GM19099 (cell line): Measurements from ENCODE around the gene TNIP1.

Experiments
- POLR2A ChIP-seq: IDR thresholded peaks from 3 replicates; pipeline ENCODE4 v1.6.1; 2011; ENCODE audit warnings: low read depth; ENCODE audit not compliant: insufficient read length; ENCODE audit errors: extremely low read depth

The TNIP1 gene

GRCh38 chr5:151047814-151048425, 32.9 kb downstream of the TNIP1 start:
- no peak for TF ChIP-seq POLR2A

GRCh38 chr5:151042453-151043093, 38.3 kb downstream of the TNIP1 start:
- no peak for TF ChIP-seq POLR2A

GRCh38 chr5:151041577-151042268, 39.1 kb downstream of the TNIP1 start:
- no peak for TF ChIP-seq POLR2A

GRCh38 chr5:151040211-151040747, 40.6 kb downstream of the TNIP1 start:
- no peak for TF ChIP-seq POLR2A

- TF ChIP-seq POLR2A: no peak
These were observed 41.2 kb downstream of the TNIP1 start for GRCh38 chr5:151039665-151040064.

GRCh38 chr5:151038801-151039238, 42.0 kb downstream of the TNIP1 start:
- TF ChIP-seq POLR2A: no peak

- no peak for TF ChIP-seq POLR2A
These were observed 42.5 kb downstream of the TNIP1 start for GRCh38 chr5:151038412-151038745.

GRCh38 chr5:151037561-151038411, 43.0 kb downstream of the TNIP1 start:
- no peak for TF ChIP-seq POLR2A

GRCh38 chr5:151036556-151036955, 44.3 kb downstream of the TNIP1 start:
- no peak for TF ChIP-seq POLR2A

- no peak for TF ChIP-seq POLR2A
These were observed 46.1 kb downstream of the TNIP1 start for GRCh38 chr5:151034422-151035379.

- TF ChIP-seq POLR2A: no peak
These were observed 47.5 kb downstream of the TNIP1 start for GRCh38 chr5:151033217-151033934.

GRCh38 chr5:151031554-151031953, 49.3 kb downstream of the TNIP1 start:
- TF ChIP-seq POLR2A: no peak

- no peak for TF ChIP-seq POLR2A
These were observed 50.5 kb downstream of the TNIP1 start for GRCh38 chr5:151030379-151030778.
